GM10847 (cell line): ENCODE measurements around the gene TVP23A.

Experiments used
- POLR2A ChIP-seq: IDR thresholded peaks from 2 replicates; pipeline ENCODE4 v1.6.1; 2011; ENCODE audit not compliant: insufficient read length; ENCODE audit errors: extremely low read depth

The TVP23A gene

DNA sequence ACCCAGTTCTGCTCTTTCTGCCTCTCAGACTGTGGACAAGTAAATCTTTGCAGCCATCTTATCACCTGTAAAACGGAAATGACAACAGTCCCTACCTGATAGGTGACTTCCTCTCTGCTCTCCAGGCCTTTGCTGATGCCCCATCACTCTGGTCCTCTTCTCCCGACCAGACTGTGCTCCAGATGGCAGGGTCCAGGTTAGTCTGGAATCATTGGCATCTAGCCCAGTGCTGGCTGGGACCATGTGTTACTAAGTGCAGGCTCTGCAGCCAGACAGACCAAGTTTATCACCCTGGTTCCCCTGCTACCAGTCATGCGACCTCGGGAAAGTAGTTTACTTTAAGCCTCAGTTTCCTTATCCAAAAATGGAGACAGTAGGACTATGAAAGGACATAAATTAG, 76.8 kb downstream of the TVP23A start:
- TF ChIP-seq POLR2A = no peak

DNA sequence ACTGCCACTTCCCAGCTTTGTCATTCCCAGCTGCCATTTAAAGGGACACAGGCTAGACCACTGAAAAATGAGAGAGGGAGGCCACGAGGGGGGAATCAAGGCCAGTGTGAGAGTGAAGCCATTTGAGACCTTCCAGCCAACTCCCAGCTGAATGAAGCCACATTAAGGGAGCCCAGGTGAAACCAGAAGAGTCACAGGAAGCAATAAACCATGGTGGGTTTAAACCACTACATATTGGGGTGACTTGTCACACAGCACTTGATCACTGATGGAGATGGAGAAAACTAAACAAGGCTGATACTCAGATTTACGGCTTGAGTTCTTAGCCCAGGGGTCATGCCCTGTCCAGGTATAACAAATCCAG, 77.8 kb downstream of the TVP23A start:
- TF ChIP-seq POLR2A = no peak

DNA sequence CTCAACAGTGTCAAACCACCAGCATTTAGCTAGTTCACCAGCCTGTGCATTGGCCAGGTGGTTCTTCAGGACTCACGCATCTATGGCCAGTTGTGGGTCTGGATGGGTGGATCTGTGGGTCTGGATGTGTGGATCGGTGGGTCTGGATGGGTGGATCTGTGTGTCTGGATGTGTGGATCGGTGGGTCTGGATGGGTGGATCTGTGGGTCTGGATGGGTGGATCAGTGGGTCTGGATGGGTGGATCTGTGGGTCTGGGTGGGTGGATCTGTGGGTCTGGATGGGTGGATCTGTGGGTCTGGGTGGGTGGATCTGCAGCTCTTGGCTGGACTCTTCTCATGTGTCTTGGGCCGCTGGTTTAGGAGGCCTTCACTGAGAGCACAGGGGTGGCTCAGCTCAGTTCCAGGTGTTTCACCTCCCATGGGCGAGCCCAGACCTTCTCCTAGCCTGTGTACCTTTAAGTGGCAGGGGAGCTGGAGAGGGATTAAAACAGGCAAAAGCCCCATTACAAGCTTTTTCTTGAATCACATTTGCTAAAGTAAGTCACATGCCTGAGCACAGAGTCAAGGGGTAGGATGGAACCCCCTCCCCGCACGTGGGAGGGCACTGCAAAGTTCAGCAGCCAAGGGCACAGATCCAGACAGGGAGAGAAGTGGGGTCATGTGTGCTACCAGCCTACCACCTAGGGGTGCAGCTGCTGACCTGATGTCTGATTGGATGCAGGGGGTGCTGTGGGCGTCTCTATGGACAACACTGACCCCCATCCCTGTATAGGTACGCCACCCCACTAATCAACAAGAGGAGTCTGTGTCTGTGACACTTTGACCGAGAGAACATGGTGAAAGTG, 78.4 kb downstream of the TVP23A start:
- no peak for TF ChIP-seq POLR2A

DNA sequence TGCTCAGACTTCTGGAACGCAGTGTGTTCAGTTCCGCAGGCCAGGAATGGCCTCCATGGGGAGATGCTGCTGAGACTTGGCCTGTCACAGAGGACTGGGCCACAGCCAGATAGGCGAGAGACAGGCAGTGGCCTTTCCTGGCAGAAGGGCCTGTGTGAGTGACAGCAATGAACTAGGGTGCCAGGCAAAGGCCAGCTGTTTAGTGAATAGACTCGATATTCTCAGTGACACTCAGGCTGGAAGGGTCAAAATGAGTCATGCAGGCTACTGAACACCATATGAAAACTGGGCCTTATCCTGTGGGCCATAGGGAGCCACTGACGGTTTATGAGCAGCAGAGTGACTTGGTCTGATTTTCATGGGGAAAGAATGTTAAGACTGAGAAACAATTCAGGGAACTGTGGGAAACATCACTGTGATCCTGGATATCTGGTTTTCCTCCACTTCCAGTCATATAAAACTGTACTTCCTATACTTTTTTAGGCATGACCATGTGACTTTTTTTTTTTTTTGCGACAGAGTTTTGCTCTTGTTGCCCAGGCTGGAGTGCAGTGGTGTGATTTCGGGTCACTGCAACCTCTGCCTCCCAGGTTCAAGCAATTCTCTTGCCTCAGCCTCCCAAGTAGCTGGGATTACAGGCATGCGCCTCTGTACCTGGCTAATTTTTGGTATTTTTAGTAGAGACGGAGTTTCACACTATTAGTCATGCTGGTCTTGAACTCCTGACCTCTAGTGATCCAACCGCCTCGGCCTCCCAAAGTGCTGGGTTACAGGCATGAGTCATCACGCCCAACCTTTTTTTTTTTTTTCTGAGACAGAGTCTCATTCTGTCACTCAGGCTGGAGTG, 80.1 kb downstream of the TVP23A start:
- TF ChIP-seq POLR2A = no peak

DNA sequence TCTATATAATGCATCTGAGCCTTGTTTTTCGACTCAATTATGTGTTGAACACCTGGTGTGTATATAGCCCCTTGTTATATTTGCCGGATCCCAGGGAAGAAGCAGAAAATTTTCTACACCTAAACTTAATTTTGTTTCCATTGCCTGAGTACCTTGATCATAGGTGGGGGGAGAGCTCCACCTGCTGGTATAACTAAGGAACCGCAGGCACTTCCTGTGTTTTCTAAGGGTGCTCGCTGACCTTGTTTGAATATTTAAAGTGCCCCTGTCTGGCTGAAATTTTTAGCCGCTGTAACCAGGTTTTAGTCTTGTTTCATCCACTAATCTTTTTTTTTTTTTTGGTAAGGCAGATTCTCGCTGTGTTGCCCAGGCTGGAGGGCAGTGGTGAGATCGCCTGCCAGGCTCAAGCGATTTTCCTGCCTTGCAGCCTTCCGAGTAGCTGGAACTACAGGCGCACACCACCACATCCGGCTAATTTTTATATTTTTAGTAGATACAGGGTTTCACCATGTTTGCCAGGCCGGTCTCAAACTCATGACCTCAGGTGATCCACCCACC, 81.4 kb downstream of the TVP23A start:
- no peak for TF ChIP-seq POLR2A

DNA sequence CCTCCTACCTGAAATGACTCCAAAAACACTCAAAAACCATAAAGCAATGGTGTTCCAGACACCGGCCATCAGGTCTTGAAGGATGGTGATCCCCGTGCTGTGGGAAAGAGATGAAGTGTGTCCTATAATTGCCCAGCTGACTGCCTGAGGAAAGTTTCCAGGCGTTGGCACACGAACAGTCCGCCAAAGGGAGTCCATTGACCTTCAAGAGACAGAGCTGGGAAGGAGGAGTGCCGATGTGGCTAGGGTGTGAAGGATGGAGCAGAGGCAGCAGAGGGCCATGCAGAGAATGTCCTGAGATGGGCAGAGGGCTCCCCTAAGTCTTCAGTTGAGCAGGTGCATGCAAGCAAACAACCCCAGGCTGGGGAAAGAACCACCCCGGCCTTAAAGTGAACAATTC, 86.8 kb downstream of the TVP23A start:
- TF ChIP-seq POLR2A = no peak

DNA sequence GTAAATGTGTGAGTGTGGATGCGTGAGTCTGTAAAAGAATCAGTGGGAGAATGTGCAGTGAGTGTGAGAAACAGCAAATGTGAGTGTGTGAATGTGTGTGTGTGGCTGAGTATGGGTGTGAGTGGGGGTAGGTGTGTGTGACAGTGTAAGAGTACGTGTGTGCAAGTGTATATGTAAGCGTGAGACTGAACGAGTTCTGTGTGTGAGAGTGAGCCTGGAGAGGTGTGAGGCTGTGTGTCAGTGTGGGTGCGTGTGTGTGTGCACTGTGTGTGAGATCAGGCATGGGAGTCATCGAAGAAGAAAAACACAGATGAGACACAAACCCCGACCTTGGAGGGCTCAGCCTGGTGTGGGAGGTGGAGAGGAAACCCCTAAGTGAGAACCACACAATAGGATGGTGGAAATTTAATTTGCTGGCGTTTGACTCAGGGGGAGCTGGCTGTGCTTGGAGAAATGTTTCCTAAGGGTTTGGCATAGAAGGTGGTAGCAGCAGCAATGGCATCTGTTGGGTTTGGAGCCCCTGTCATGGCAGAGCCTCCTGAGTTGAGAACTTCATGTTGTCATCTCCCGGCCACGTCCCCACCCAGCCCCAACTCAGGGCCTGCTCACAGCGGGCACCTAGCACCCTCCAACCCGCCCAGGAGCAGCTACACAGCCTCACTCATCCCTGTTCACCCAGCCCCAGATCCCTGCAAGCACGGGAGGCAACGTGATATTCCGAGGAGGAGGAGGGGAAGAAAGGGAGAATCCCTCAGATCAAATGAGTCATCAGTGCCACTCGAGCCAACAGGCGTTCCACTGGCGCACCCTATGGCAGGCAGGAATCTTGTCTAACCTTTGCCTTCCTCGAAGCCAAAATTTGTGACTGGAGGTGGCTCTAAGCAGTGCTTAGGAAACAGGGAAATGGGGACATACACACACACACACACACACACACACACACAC, 89.2 kb downstream of the TVP23A start:
- TF ChIP-seq POLR2A = no peak

DNA sequence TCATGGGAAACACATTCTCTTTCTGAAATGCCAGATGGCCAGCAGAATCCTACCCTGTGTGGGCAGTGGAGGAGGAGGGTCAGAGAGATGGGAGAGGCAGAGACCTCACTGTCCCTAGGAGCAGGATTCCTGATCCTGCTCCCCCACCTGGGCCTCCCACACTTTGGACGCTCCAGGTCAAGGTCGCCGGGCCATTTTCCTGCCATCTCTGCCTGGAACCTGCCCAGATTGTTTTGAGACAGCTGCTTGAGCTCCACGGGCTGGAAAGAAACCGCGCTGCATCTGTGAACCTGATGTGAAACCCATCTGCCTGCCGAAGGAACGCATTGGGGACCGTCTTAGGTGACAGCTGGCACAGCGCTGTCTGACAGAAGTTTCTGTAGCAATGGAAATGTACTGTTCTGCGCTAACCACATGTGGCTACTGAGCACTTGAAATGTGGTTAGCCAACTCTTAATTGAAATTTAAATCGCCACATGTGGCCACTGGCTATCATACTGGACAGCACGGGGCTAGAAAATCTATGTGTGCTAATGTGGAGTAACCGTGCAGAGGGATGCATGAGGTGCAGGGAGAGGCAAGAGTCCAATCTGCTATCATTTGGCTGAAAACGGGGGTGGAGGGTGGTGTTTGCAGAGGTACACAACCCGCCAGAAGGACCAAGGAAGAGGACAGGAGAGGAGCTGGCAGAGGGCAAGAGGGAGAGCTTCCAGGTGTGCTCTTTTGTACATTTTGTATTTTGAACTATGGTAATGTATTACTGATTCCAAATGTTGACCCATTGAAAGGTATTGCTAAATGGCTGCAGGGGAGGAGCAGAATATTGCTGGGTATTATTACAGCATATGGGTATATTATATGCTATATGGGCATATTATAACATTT, 90.3 kb downstream of the TVP23A start:
- TF ChIP-seq POLR2A = no peak
